Stimulated activated naive B cell treated with anti-CD40 and anti-IgM and Interleukin-4, amounts not matched to agents 10 μg/mL and 1 μg/mL and 100 μg/mL, for 72 hours (primary cell): Measurements from ENCODE around the gene RBM22.

Experiments used
- ATAC-seq, 2 donors: fragments of 150-1000 bp; cut with Tn5 transposase; replicated peaks; 2 replicates each; pipeline ENCODE4 v1.10.0; 2021; ENCODE audit warnings: moderate library complexity in 1 of 2
- DNase-seq: peaks from one replicate; pipeline ENCODE4 v3.0.0; 2021
- H3K27ac Mint-ChIP-seq: one replicate; pipeline ENCODE4 v1.8.0; 2022; ENCODE audit warnings: mild to moderate bottlenecking, mixed read lengths
- H3K27me3 Mint-ChIP-seq, 2 donors: one replicate each; pipeline ENCODE4 v1.8.0; 2022; ENCODE audit warnings: mixed read lengths in 2 of 2
- H3K36me3 Mint-ChIP-seq, 2 donors: one replicate each; pipeline ENCODE4 v1.8.0; 2022; ENCODE audit warnings: mixed read lengths in 2 of 2, mild to moderate bottlenecking in 1 of 2
- H3K4me1 Mint-ChIP-seq, 2 donors: one replicate each; pipeline ENCODE4 v1.8.0; 2022; ENCODE audit warnings: mixed read lengths in 2 of 2, mild to moderate bottlenecking in 1 of 2
- H3K4me3 Mint-ChIP-seq, 2 donors: one replicate each; pipeline ENCODE4 v1.8.0; 2022; ENCODE audit warnings: mild to moderate bottlenecking in 2 of 2, mixed read lengths in 2 of 2, moderate library complexity in 1 of 2
- H3K9me3 Mint-ChIP-seq, 2 donors: one replicate each; pipeline ENCODE4 v1.8.0; 2022; ENCODE audit warnings: mixed read lengths in 2 of 2, mild to moderate bottlenecking in 1 of 2

RBM22 gene

DNA sequence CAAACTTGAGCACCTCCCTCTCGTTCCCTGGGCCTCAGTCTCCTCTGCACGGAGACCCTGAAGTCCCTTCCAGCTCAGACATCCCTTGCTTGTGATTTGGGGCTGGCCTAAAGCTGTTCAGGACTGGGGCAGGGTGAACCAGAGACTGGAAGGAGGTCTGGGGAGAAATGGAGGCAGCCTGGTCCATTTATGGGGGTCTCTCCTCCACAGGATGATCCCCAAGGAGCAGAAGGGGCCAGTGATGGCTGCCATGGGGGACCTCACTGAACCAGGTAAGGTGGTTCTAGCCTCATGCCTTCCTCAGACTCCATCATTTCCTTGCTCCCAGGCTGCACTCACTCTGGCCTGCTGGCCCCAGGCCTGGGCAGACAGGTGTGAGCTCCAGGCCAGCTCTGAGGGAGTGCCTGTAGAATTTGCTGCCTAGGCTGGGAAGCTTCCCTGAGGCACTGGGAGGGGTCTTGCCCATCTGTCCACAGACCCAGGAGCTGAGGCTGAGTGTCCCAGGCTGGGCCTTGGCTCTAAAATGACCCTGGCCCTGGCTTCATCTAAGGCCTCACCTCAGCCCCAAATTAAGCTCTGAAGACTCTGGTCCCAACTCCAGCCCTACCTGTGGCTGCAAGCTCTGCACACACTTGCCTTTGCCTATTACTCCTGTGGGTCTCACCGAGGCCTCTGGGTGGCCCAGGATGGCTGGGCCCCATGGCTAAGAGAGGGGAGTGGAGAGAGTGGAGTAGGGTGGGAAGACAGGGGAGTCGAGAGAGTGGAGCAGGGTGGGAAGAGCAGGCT is 37.9 kb downstream of the RBM22 start:
- Mint-ChIP-seq H3K4me1 (peaks cover 0 to 5% of the 10 kb centered on the region in 2 donors), H3K36me3 (no peaks in the 10 kb centered on the region), H3K27me3 (peaks cover 15 to 16% of the 10 kb centered on the region in 2 donors), H3K4me3 (no peak overlapping the region), H3K27ac (no peak overlapping the region), H3K9me3 (no peaks in the 10 kb centered on the region)
- ATAC-seq (no peak), DNase-seq (no peak)

GRCh38 chr5:150661821-150662596 is 38.9 kb downstream of the RBM22 start:
- H3K9me3 Mint-ChIP-seq: no peaks in the 10 kb centered on the region
- ATAC-seq (no peak), DNase-seq (no peak)
- no peaks in the 10 kb centered on the region for H3K36me3 Mint-ChIP-seq
- no peak overlapping the region for H3K27ac Mint-ChIP-seq
- H3K4me1 Mint-ChIP-seq: peaks cover 2 to 6% of the 10 kb centered on the region in 2 donors
- peaks cover 15 to 16% of the 10 kb centered on the region in 2 donors for H3K27me3 Mint-ChIP-seq
- no peak overlapping the region for H3K4me3 Mint-ChIP-seq

DNA sequence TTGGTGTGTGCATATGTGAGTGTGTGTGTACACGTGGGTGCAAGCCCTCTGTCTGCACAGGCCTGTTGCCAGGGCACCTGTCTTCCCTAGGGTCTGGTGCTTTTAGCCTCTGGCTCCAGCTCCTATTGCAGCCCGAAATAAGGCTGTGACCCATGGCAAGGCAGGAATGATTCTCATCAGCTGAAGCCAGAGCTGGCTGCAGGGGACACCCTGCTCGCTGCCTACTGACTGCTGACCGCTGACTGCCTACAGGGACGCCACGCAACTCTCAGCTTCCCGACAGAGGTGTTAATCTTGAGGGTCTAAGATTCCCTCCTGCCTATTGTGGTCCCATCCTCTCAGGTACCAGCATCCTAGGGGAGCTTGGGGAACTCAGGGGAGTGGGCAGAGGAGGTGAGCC is 39.8 kb downstream of the RBM22 start, which contains the start of gene MYOZ3:
MYOZ3 (plus strand) TSS at position 166 of the 400 bp plus-strand sequence. CDS start 1,691 bp downstream, outside the sequence.
- Mint-ChIP-seq H3K27me3 (peaks cover 15 to 16% of the 10 kb centered on the region in 2 donors), H3K9me3 (no peaks in the 10 kb centered on the region), H3K4me3 (no peak within 1 kb of the TSS), H3K36me3 (no peaks in the 10 kb centered on the region), H3K4me1 (peaks cover 5 to 11% of the 10 kb centered on the region in 2 donors), H3K27ac (peak within 1 kb of the TSS; percentile 20)
- ATAC-seq (no peak), DNase-seq (no peak)

DNA sequence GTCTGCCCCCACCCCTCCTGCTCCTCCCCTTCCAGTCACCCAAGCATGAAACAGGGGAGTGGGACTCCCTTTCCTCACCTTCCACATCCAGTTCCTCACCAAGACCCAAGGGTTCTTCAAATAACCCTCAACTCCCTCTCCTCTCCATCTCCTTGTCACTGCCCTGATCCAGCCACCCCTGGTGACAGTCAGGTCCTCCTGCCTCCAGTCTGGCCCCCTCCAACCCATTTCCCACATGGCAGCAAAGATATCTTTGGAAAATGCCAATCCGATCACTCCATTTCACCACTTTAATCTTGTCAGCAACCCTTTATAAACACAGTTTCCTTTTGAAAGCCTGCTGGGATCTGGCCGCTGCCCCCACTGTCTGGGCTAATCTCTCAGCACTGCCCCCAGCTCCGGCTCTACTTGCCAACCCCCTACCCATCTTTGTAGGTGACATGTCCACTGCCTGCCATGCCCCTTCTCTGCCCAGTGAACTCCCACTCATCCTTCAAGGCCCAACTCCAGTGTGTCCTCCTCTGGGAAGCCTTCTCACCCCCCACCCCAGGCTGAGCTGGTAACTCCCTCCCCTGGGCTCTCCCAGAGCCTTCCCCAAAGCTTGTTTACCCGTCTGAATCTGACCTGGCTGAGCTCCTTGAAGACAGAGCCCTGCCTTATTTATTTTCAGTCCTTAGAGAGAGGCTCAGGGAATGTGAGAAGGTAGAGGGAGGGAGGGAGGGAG is 40.6 kb downstream of the RBM22 start:
- no peaks in the 10 kb centered on the region for H3K9me3 Mint-ChIP-seq
- H3K4me1 Mint-ChIP-seq: peaks cover 7 to 11% of the 10 kb centered on the region in 2 donors
- peak overlapping the region; percentile 20 for H3K27ac Mint-ChIP-seq
- no peak overlapping the region for H3K4me3 Mint-ChIP-seq
- ATAC-seq: no peak
- DNase-seq: no peak
- H3K36me3 Mint-ChIP-seq: no peaks in the 10 kb centered on the region
- H3K27me3 Mint-ChIP-seq: peaks cover 15 to 16% of the 10 kb centered on the region in 2 donors

GRCh38 chr5:150659360-150660107 is 41.3 kb downstream of the RBM22 start:
- Mint-ChIP-seq H3K27ac (peak overlapping the region; percentile 20), H3K4me3 (no peak overlapping the region), H3K36me3 (no peaks in the 10 kb centered on the region), H3K9me3 (no peaks in the 10 kb centered on the region), H3K4me1 (peaks cover 7 to 11% of the 10 kb centered on the region in 2 donors), H3K27me3 (peaks cover 15 to 16% of the 10 kb centered on the region in 2 donors)
- ATAC-seq (no peak), DNase-seq (no peak)

- H3K4me1 Mint-ChIP-seq: peaks cover 9 to 11% of the 10 kb centered on the region in 2 donors
- peak overlapping the region; percentile 6 for H3K27ac Mint-ChIP-seq
- H3K4me3 Mint-ChIP-seq: no peak overlapping the region
- ATAC-seq (no peak), DNase-seq (no peak)
- peaks cover 15 to 16% of the 10 kb centered on the region in 2 donors for H3K27me3 Mint-ChIP-seq
- no peaks in the 10 kb centered on the region for H3K36me3 Mint-ChIP-seq
- H3K9me3 Mint-ChIP-seq: no peaks in the 10 kb centered on the region
Measured at GRCh38 chr5:150658699-150659265, 42.1 kb downstream of the RBM22 start.

DNA sequence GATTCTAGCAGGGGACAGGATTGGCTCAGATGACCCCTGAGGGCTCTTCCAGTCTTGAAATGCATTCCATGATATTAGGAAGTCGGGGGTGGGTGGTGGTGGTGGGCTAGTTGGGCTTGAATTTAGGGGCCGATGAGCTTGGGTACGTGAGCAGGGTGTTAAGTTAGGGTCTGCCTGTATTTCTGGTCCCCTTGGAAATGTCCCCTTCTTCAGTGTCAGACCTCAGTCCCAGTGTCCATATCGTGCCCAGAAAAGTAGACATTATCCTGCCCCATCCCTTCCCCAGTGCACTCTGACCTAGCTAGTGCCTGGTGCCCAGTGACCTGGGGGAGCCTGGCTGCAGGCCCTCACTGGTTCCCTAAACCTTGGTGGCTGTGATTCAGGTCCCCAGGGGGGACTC is 42.7 kb downstream of the RBM22 start:
- no peak for DNase-seq
- peaks cover 15 to 16% of the 10 kb centered on the region in 2 donors for H3K27me3 Mint-ChIP-seq
- H3K36me3 Mint-ChIP-seq: no peaks in the 10 kb centered on the region
- H3K4me1 Mint-ChIP-seq: peaks cover 9 to 11% of the 10 kb centered on the region in 2 donors
- H3K4me3 Mint-ChIP-seq: no peak overlapping the region
- H3K27ac Mint-ChIP-seq: peak overlapping the region; percentile 6
- ATAC-seq: no peak
- H3K9me3 Mint-ChIP-seq: no peaks in the 10 kb centered on the region

DNA sequence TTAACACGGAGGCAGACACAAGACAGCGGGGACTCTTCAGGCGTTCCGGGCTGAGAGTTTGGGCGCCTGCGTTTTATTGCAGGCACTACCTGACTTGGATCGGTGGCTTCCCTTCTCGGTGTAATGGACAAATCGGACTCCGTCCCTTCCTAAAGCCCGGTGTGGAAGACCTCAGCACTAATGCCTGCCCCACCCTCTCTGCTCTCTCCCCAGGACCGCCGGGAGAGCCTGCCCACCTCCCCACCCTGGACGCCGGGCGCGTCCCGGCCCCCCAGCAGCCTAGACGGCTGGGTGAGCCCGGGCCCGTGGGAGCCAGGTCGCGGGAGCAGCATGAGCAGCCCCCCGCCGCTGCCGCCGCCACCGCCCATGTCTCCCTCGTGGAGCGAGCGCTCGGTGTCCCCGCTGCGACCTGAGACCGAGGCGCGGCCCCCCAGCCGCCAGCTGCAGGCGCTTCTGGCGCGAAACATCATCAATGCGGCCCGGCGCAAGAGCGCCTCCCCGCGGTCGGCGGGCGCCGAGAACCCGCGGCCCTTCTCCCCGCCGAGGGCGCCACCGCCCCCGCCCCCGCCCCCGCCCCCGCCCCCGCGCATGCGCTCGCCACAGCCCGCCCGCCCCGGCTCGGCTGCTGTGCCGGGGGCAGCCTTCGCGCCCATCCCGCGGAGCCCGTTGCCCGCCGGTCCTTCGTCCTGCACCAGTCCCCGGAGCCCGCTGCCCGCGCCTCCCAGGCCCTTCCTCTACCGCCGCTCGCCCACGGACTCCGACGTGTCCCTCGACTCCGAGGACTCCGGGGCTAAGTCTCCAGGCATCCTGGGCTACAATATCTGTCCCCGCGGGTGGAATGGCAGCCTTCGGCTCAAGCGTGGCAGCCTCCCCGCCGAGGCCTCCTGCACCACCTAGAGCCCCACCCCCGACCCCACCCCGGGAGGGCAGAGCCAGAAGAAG is 44.4 kb downstream of the RBM22 start:
- ATAC-seq (peak; percentile 79 to 85), DNase-seq (peak; percentile 56)
- H3K27me3 Mint-ChIP-seq: peaks cover 9% of the 10 kb centered on the region in 2 donors
- H3K4me3 Mint-ChIP-seq: peak overlapping the region; percentile 83 to 86
- no peaks in the 10 kb centered on the region for H3K9me3 Mint-ChIP-seq
- peaks cover 10 to 11% of the 10 kb centered on the region in 2 donors for H3K4me1 Mint-ChIP-seq
- H3K27ac Mint-ChIP-seq: peak overlapping the region; percentile 87
- no peaks in the 10 kb centered on the region for H3K36me3 Mint-ChIP-seq

GRCh38 chr5:150655221-150655620 is 45.6 kb downstream of the RBM22 start:
- DNase-seq (no peak), ATAC-seq (no peak)
- H3K9me3 Mint-ChIP-seq: no peaks in the 10 kb centered on the region
- H3K4me3 Mint-ChIP-seq: no peak overlapping the region
- H3K27me3 Mint-ChIP-seq: peaks cover 4% of the 10 kb centered on the region in 2 donors
- H3K27ac Mint-ChIP-seq: no peak overlapping the region
- peaks cover 11 to 15% of the 10 kb centered on the region in 2 donors for H3K4me1 Mint-ChIP-seq
- peaks cover under 1 to 6% of the 10 kb centered on the region in 2 donors for H3K36me3 Mint-ChIP-seq

- H3K27ac Mint-ChIP-seq: peak overlapping the region; percentile 33
- peaks cover 0 to 4% of the 10 kb centered on the region in 2 donors for H3K27me3 Mint-ChIP-seq
- ATAC-seq (no peak), DNase-seq (no peak)
- H3K4me3 Mint-ChIP-seq: no peak overlapping the region
- no peaks in the 10 kb centered on the region for H3K9me3 Mint-ChIP-seq
- H3K36me3 Mint-ChIP-seq: peaks cover 9 to 16% of the 10 kb centered on the region in 2 donors
- H3K4me1 Mint-ChIP-seq: peaks cover 11 to 15% of the 10 kb centered on the region in 2 donors
Measured at GRCh38 chr5:150653762-150654556, 46.9 kb downstream of the RBM22 start.

GRCh38 chr5:150653145-150653761 is 47.6 kb downstream of the RBM22 start:
- DNase-seq: no peak
- no peak for ATAC-seq
- Mint-ChIP-seq H3K27ac (peak overlapping the region; percentile 33), H3K4me1 (peaks cover 6 to 15% of the 10 kb centered on the region in 2 donors), H3K4me3 (no peak overlapping the region), H3K36me3 (peaks cover 16 to 23% of the 10 kb centered on the region in 2 donors), H3K27me3 (peaks cover 0 to under 1% of the 10 kb centered on the region in 2 donors), H3K9me3 (no peaks in the 10 kb centered on the region)
